K562 (cell line): ENCODE measurements around the gene G6PC2. TPM values are rescaled to one million over a fixed set of nuclear protein-coding genes. Genes with fewer than 3 reads are reported as not detected.

Experiments used
- ATAC-seq: fragments of 200-7000 bp; cut with Tn5 transposase; 3 replicates; pipeline ENCODE4 v1.9.1; 2020; ENCODE audit warnings: moderate library complexity
- BruUV-seq: library from RNA; stranded (reverse); fragments of 400-500 nt; replicated peaks from 2 replicates; lab custom pipeline; 2021; lab: Mats Ljungman, UMichigan
- CTCF ChIA-PET: fragments of 300-600 bp; formaldehyde crosslinking; extraction: SDS; loops from one replicate; lab custom pipeline; 2021; ENCODE audit warnings: low intra/inter-chr PET ratio; lab: Yijun Ruan, JAX
- POLR2A ChIA-PET: fragments of 300-600, 350-650 bp; sonication (Branson Sonifier 250); formaldehyde crosslinking; extraction: SDS; loops from one replicate; lab custom pipeline; 2021; ENCODE audit warnings: antibody characterized with exemption, inconsistent platforms; lab: Yijun Ruan, JAX
- DNase-seq, 4 experiments: peaks; one replicate each; pipeline versions ENCODE4 v3.0.0 to v3.0.0-alpha.2; 2011 to 2018; ENCODE audit warnings: low spot score in 3 of 4, mixed read lengths in 3 of 4; ENCODE audit errors: extremely low read depth in 1 of 4
- FAIRE-seq: peaks from 2 replicates; lab custom pipeline; 2011; peaks lifted over from hg19 to GRCh38; lab: Jason Lieb, UNC
- H2AFZ ChIP-seq: 2 replicates; pipeline ENCODE4 v1.6.0; 2011; ENCODE audit warnings: low read depth, low read length, control low read depth, inconsistent platforms
- H3K27ac ChIP-seq: fragments of 200-600 bp; 3 replicates; pipeline ENCODE4 v1.8.0; 2011; ENCODE audit warnings: low read depth, mild to moderate bottlenecking, control low read depth, inconsistent platforms, low read length, moderate library complexity, mixed read lengths; ENCODE audit errors: extremely low read depth
- H3K27me3 ChIP-seq, 2 experiments: fragments of 300-600 bp in 1 of 2; 2 replicates in 1 of 2; 3 replicates in 1 of 2; pipeline versions ENCODE4 v1.6.0 to v1.8.0; 2011; ENCODE audit warnings: inconsistent platforms in 2 of 2, low read length in 2 of 2, mild to moderate bottlenecking in 1 of 2, mixed read lengths in 1 of 2, moderate library complexity in 1 of 2; ENCODE audit not compliant: control insufficient read depth in 2 of 2, insufficient read depth in 2 of 2
- H3K36me3 ChIP-seq: fragments of 300-600 bp; 3 replicates; pipeline ENCODE4 v1.8.0; 2011; ENCODE audit warnings: mild to moderate bottlenecking, low read length, inconsistent platforms; ENCODE audit not compliant: control insufficient read depth, insufficient read depth
- H3K4me1 ChIP-seq, 2 experiments: fragments of 200-600 bp in 1 of 2; replicated peaks in 1 of 2; 2 replicates in 1 of 2; 3 replicates in 1 of 2; pipeline versions ENCODE4 v1.5.1 to v1.8.0; 2011; ENCODE audit warnings: inconsistent platforms in 2 of 2, low read length in 2 of 2, mild to moderate bottlenecking in 1 of 2, mixed read lengths in 1 of 2, moderate library complexity in 1 of 2; ENCODE audit not compliant: control insufficient read depth in 2 of 2, insufficient read depth in 2 of 2
- H3K4me2 ChIP-seq: 2 replicates; pipeline ENCODE4 v1.6.1; 2011; ENCODE audit warnings: low read length, control low read depth, inconsistent platforms, mixed read lengths; ENCODE audit not compliant: insufficient read depth
- H3K4me3 ChIP-seq: fragments of 200-600 bp; sonication (generic), shearing (Covaris generic); 2 replicates; pipeline ENCODE4 v1.5.1; 2016; ENCODE audit warnings: control low read depth, inconsistent platforms
- H3K79me2 ChIP-seq: fragments of 200-600 bp; 3 replicates; pipeline ENCODE4 v1.8.0; 2011; ENCODE audit warnings: low read length, inconsistent platforms; ENCODE audit not compliant: control insufficient read depth, insufficient read depth
- H3K9ac ChIP-seq, 2 experiments: 2 replicates each; pipeline versions ENCODE4 v1.6.0 to v1.6.1; 2011; ENCODE audit warnings: low read depth in 2 of 2, low read length in 2 of 2, control low read depth in 1 of 2, inconsistent platforms in 1 of 2, mild to moderate bottlenecking in 1 of 2, mixed read lengths in 1 of 2; ENCODE audit not compliant: insufficient read depth in 1 of 2
- H3K9me1 ChIP-seq: one replicate; pipeline ENCODE4 v1.6.0; 2011; ENCODE audit warnings: inconsistent platforms, mild to moderate bottlenecking, low read length, moderate library complexity; ENCODE audit not compliant: control insufficient read depth, insufficient read depth
- H3K9me3 ChIP-seq: replicated peaks from 2 replicates; pipeline ENCODE4 v1.5.1; 2011; ENCODE audit warnings: low read depth, low read length, inconsistent platforms; ENCODE audit not compliant: control insufficient read depth, insufficient read depth
- H4K20me1 ChIP-seq: replicated peaks from 2 replicates; pipeline ENCODE4 v1.6.1; 2011; ENCODE audit warnings: low read length, inconsistent platforms, mixed read lengths; ENCODE audit not compliant: control insufficient read depth, insufficient read depth
- CAMTA2 ChIP-seq: fragments of 250-450 bp; sonication (Bioruptor Pico); conservative IDR thresholded peaks from 2 replicates; pipeline ENCODE4 v1.5.1; 2022
- CUX1 ChIP-seq: fragments of 200-800 bp; sonication (Bioruptor generic); IDR thresholded peaks from 2 replicates; pipeline ENCODE4 v1.6.1; 2016; ENCODE audit warnings: missing genetic modification characterization, missing compliant biosample characterization
- DDX20 ChIP-seq: fragments of 450-650 bp; IDR thresholded peaks from 2 replicates; pipeline ENCODE4 v1.6.1; 2016; ENCODE audit warnings: missing genetic modification characterization, low read depth, mild to moderate bottlenecking, missing compliant biosample characterization, moderate library complexity
- GATA2 ChIP-seq: sonication (generic); formaldehyde crosslinking; IDR thresholded peaks from 2 replicates; pipeline ENCODE4 v1.4.0; 2020; ENCODE audit warnings: mild to moderate bottlenecking, missing genetic modification reagents
- HIVEP1 ChIP-seq: fragments of 250-450 bp; sonication (Bioruptor Pico); IDR thresholded peaks from 2 replicates; pipeline ENCODE4 v1.4.0; 2020; ENCODE audit warnings: mild to moderate bottlenecking
- HNRNPK ChIP-seq: fragments of 200-400 bp; formaldehyde crosslinking; IDR thresholded peaks from one replicate; pipeline ENCODE4 v1.6.1; 2018; ENCODE audit warnings: mild to moderate bottlenecking, low read depth, low read length; ENCODE audit not compliant: poor library complexity, severe bottlenecking
- OTX1 ChIP-seq: fragments of 450-650 bp; formaldehyde crosslinking; IDR thresholded peaks from 2 replicates; pipeline ENCODE4 v1.4.0; 2022; ENCODE audit warnings: mild to moderate bottlenecking
- PCBP1 ChIP-seq: fragments of 200-400 bp; formaldehyde crosslinking; IDR thresholded peaks from 2 replicates; pipeline ENCODE4 v1.6.1; 2018; ENCODE audit warnings: mild to moderate bottlenecking, low read depth, low read length; ENCODE audit not compliant: poor library complexity, severe bottlenecking
- RBM34 ChIP-seq: fragments of 200-400 bp; formaldehyde crosslinking; IDR thresholded peaks from 2 replicates; pipeline ENCODE4 v1.6.1; 2018; ENCODE audit warnings: low read length, borderline replicate concordance; ENCODE audit not compliant: insufficient read depth
- SETDB1 ChIP-seq: IDR thresholded peaks from one replicate; pipeline ENCODE4 v1.6.1; 2012; ENCODE audit warnings: low read length, control low read depth, inconsistent platforms
- SP1 ChIP-seq: sonication (generic); formaldehyde crosslinking; IDR thresholded peaks from 2 replicates; pipeline ENCODE4 v1.8.1; 2022; ENCODE audit warnings: mild to moderate bottlenecking, missing genetic modification reagents
- SRSF7 ChIP-seq: fragments of 200-400 bp; formaldehyde crosslinking; optimal IDR thresholded peaks from 2 replicates; pipeline ENCODE3; 2017; ENCODE audit warnings: mild to moderate bottlenecking, low read depth, low read length
- TCF3 ChIP-seq: sonication (generic); formaldehyde crosslinking; IDR thresholded peaks from 2 replicates; pipeline ENCODE4 v1.4.0; 2020; ENCODE audit warnings: mild to moderate bottlenecking, missing genetic modification reagents
- in situ Hi-C: fragments of 300-500 bp; cut with MboI; formaldehyde crosslinking; loops from 4 replicates; pipeline ENCODE4 v1.15.0; 2018; ENCODE audit warnings: inconsistent platforms, mixed read lengths
- intact Hi-C: fragments of 100-400 bp; cut with micrococcal nuclease; formaldehyde crosslinking; loops from 2 replicates; pipeline ENCODE4 v1.14.2; 2022
- polyA plus RNA-seq, 8 experiments: library from polyadenylated mRNA; depleted of rRNA in 4 of 8; stranded (reverse) in 5 of 8; unstranded in 3 of 8; fragments of >200 nt; fragmentation: Nextera tagmentation in 2 of 8; fragmentation: Illumina TruSeq in 1 of 8; extraction: Ambion mirVana in 2 of 8; extraction: Trizol in 1 of 8; gene quantifications; 2 replicates each; pipeline versions ENCODE4 v1.2.1 to v1.2.3, GENCODE V29; 2011 to 2014; ENCODE audit warnings: inconsistent platforms in 1 of 8, missing spikeins in 1 of 8
- total RNA-seq, 7 experiments: library from RNA; depleted of rRNA in 6 of 7; stranded (reverse); fragments of >200 nt in 6 of 7; fragmentation: Illumina TruSeq in 2 of 7; extraction: Trizol in 2 of 7; gene quantifications; 2 replicates each; pipeline versions ENCODE4 v1.2.1 to v1.2.3, GENCODE V29; 2011 to 2021; ENCODE audit warnings: low replicate concordance in 1 of 7
- TF ChIP-seq, protein P1 (sequence below): sonication (generic); formaldehyde crosslinking; IDR thresholded peaks from 2 replicates; pipeline ENCODE4 v1.9.0; 2022; ENCODE audit warnings: mild to moderate bottlenecking, missing genetic modification reagents
- TF ChIP-seq, protein P2 (sequence below), 3 experiments: fragments of 200-800 bp in 1 of 3; fragments of 250-450 bp in 1 of 3; fragments of 450-650 bp in 1 of 3; sonication (Bioruptor Pico) in 1 of 3; sonication (Bioruptor generic) in 1 of 3; formaldehyde crosslinking in 1 of 3; IDR thresholded peaks; 2 replicates each; pipeline versions ENCODE4 v1.6.1 to v1.8.0; 2016 to 2022; ENCODE audit warnings: mild to moderate bottlenecking in 2 of 3, missing genetic modification characterization in 2 of 3, missing compliant biosample characterization in 1 of 3, moderate library complexity in 1 of 3

Gene G6PC2
- total and polyA plus RNA-seq, 9 of the 15 experiments (the other 6 are each of a cell fraction or from before 2014, with no cell fraction given): 0.03 to 0.15 TPM; not detected in 7

- no peak overlapping the region for H3K9ac ChIP-seq
- H3K27me3 ChIP-seq: no peaks in the 10 kb centered on the region
- intact Hi-C loops (no loop called here), in situ Hi-C loops (loop anchor here (25.0 kb wide), 1 partner anchor 458 kb away; no protein-coding TSS in a partner anchor)
- no peak overlapping the region for H2AFZ ChIP-seq
- POLR2A ChIA-PET: interaction anchor here (0.6 kb wide), 1 partner anchor 213 kb away, joined by 5 read pairs; no protein-coding TSS in a partner anchor
- DNase-seq: no peak
- no peak overlapping the region for H3K27ac ChIP-seq
- H3K4me1 ChIP-seq: no peaks in the 10 kb centered on the region
- no peak for ATAC-seq
- no TSS peak for BruUV-seq
- no peaks in the 10 kb centered on the region for H4K20me1 ChIP-seq
- FAIRE-seq: no peak
- H3K79me2 ChIP-seq: no peaks in the 10 kb centered on the region
- no peaks in the 10 kb centered on the region for H3K9me1 ChIP-seq
- H3K4me3 ChIP-seq: no peak overlapping the region
- H3K36me3 ChIP-seq: no peaks in the 10 kb centered on the region
- H3K4me2 ChIP-seq: no peak overlapping the region
- CTCF ChIA-PET: no interaction called here
- H3K9me3 ChIP-seq: peaks cover 16% of the 10 kb centered on the region
- no peak for TF ChIP-seq CUX1 (CRISPR knock-in tag)
- no peak for TF ChIP-seq SP1
- no peak for TF ChIP-seq CAMTA2 (CRISPR knock-in tag)
- no peak for TF ChIP-seq SETDB1
- TF ChIP-seq OTX1: no peak
- TF ChIP-seq, protein P1, sequence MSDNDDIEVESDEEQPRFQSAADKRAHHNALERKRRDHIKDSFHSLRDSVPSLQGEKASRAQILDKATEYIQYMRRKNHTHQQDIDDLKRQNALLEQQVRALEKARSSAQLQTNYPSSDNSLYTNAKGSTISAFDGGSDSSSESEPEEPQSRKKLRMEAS (CRISPR knock-in tag): no peak
- no peak for TF ChIP-seq PCBP1
- TF ChIP-seq SRSF7: no peak
- no peak for TF ChIP-seq HIVEP1 (CRISPR knock-in tag)
- no peak for TF ChIP-seq RBM34
- TF ChIP-seq DDX20: no peak
- no peak for TF ChIP-seq HNRNPK
- TF ChIP-seq, protein P2, sequence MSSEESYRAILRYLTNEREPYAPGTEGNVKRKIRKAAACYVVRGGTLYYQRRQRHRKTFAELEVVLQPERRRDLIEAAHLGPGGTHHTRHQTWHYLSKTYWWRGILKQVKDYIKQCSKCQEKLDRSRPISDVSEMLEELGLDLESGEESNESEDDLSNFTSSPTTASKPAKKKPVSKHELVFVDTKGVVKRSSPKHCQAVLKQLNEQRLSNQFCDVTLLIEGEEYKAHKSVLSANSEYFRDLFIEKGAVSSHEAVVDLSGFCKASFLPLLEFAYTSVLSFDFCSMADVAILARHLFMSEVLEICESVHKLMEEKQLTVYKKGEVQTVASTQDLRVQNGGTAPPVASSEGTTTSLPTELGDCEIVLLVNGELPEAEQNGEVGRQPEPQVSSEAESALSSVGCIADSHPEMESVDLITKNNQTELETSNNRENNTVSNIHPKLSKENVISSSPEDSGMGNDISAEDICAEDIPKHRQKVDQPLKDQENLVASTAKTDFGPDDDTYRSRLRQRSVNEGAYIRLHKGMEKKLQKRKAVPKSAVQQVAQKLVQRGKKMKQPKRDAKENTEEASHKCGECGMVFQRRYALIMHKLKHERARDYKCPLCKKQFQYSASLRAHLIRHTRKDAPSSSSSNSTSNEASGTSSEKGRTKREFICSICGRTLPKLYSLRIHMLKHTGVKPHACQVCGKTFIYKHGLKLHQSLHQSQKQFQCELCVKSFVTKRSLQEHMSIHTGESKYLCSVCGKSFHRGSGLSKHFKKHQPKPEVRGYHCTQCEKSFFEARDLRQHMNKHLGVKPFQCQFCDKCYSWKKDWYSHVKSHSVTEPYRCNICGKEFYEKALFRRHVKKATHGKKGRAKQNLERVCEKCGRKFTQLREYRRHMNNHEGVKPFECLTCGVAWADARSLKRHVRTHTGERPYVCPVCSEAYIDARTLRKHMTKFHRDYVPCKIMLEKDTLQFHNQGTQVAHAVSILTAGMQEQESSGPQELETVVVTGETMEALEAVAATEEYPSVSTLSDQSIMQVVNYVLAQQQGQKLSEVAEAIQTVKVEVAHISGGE (CRISPR knock-in tag; IDR thresholded peaks at IDR 0.05): no peak
- TF ChIP-seq GATA2 (CRISPR knock-in tag): no peak
- TF ChIP-seq TCF3 (CRISPR knock-in tag): no peak
These were observed 53.2 kb downstream of the G6PC2 start for GRCh38 chr2:168954256-168954655.
